Panc1 (cell line): ENCODE measurements around the gene CLEC17A. TPM values are rescaled to one million over a fixed set of nuclear protein-coding genes. Genes with fewer than 3 reads are reported as not detected.
"Not testable (repeated sequence)": the region's sequence is repeated elsewhere in the genome, so short reads cannot be mapped to it uniquely, and the experiment has no call there.

Experiments used
- ATAC-seq: fragments of 200-7000 bp; cut with Tn5 transposase; 2 replicates; pipeline ENCODE4 v1.9.1; 2020; ENCODE audit warnings: mild to moderate bottlenecking, moderate library complexity
- BruUV-seq: library from RNA; stranded (reverse); fragments of 400-500 nt; replicated peaks from 2 replicates; lab custom pipeline; 2021; lab: Mats Ljungman, UMichigan
- CTCF ChIA-PET: fragments of 300-600 bp; sonication (Branson Sonifier 250); formaldehyde crosslinking; loops from one replicate; lab custom pipeline; 2022; ENCODE audit warnings: antibody characterized with exemption; lab: Charles Lee
- POLR2A ChIA-PET: fragments of 300-600 bp; sonication (Branson Sonifier 250); formaldehyde crosslinking; loops from one replicate; lab custom pipeline; 2022; ENCODE audit warnings: antibody characterized with exemption; lab: Charles Lee
- DNase-seq: peaks from one replicate; pipeline ENCODE4 v3.0.0-alpha.2; 2010; ENCODE audit warnings: low read depth, low spot score
- H3K27ac ChIP-seq: 2 replicates; pipeline ENCODE4 v1.5.1; 2011; ENCODE audit warnings: mild to moderate bottlenecking, low read length, inconsistent platforms
- H3K27me3 ChIP-seq: fragments of 200-500 bp; sonication (Bioruptor generic); 2 replicates; pipeline ENCODE4 v1.6.0; 2014; ENCODE audit warnings: low read length, inconsistent platforms; ENCODE audit not compliant: control insufficient read depth, insufficient read depth
- H3K36me3 ChIP-seq: fragments of 200-500 bp; sonication (Bioruptor generic); 2 replicates; pipeline ENCODE4 v1.5.1; 2014; ENCODE audit warnings: inconsistent platforms, mild to moderate bottlenecking, low read length, moderate library complexity; ENCODE audit not compliant: control insufficient read depth, insufficient read depth
- H3K4me1 ChIP-seq: 2 replicates; pipeline ENCODE4 v1.5.1; 2011; ENCODE audit warnings: inconsistent platforms, mild to moderate bottlenecking, low read length, moderate library complexity; ENCODE audit not compliant: control insufficient read depth, insufficient read depth
- H3K4me3 ChIP-seq, 2 experiments: 2 replicates each; pipeline ENCODE4 v1.5.1; 2011 to 2012; ENCODE audit warnings: low read depth in 2 of 2, low read length in 2 of 2, mild to moderate bottlenecking in 2 of 2, inconsistent platforms in 1 of 2, moderate library complexity in 1 of 2
- H3K9me3 ChIP-seq: fragments of 200-500 bp; sonication (Bioruptor generic); 2 replicates; pipeline ENCODE4 v1.5.1; 2014; ENCODE audit warnings: low read depth, mild to moderate bottlenecking, inconsistent platforms, low read length, moderate library complexity; ENCODE audit not compliant: control insufficient read depth, insufficient read depth
- CTCF ChIP-seq: fragments of 450-650 bp; IDR thresholded peaks from 2 replicates; pipeline ENCODE4 v1.5.1; 2017; ENCODE audit warnings: mild to moderate bottlenecking
- POLR2AphosphoS5 ChIP-seq: IDR thresholded peaks from 2 replicates; pipeline ENCODE4 v1.6.1; 2012; ENCODE audit warnings: mild to moderate bottlenecking, low read depth, low read length, moderate library complexity
- REST ChIP-seq, 2 experiments: IDR thresholded peaks; 2 replicates each; pipeline ENCODE4 v1.6.1; 2011 to 2012; ENCODE audit warnings: low read depth in 2 of 2, control low read depth in 1 of 2, low read length in 1 of 2, mild to moderate bottlenecking in 1 of 2, moderate library complexity in 1 of 2; ENCODE audit not compliant: insufficient read depth in 1 of 2
- SIN3A ChIP-seq: IDR thresholded peaks from 2 replicates; pipeline ENCODE4 v1.6.1; 2012; ENCODE audit warnings: low read depth, mild to moderate bottlenecking, low read length, moderate library complexity, borderline replicate concordance; ENCODE audit not compliant: insufficient read depth
- TCF7L2 ChIP-seq: IDR thresholded peaks from 2 replicates; pipeline ENCODE4 v1.6.1; 2011; ENCODE audit warnings: mild to moderate bottlenecking, low read depth, low read length, inconsistent platforms
- in situ Hi-C: cut with HindIII; loops from 2 replicates; pipeline ENCODE4 v1.10.0; 2016; ENCODE audit warnings: low sequenced_read_pairs, low pct_unique_long_range_greater_than_20kb
- intact Hi-C: fragments of 100-400 bp; cut with micrococcal nuclease; formaldehyde crosslinking; loops from one replicate; pipeline ENCODE4 v1.10.0; 2022; ENCODE audit not compliant: unreplicated experiment
- total RNA-seq: library from RNA; stranded (reverse); gene quantifications from one replicate; pipeline ENCODE4 v1.2.1, GENCODE V29; 2021; ENCODE audit not compliant: unreplicated experiment

Gene CLEC17A
- total RNA-seq, 1 experiment from 2014 or later, result not detected

- CTCF ChIA-PET, result interaction anchor here (0.7 kb wide), 1 partner anchor 539 kb away, joined by 6 read pairs; no protein-coding TSS in a partner anchor
Measured at GRCh38 chr19:14613399-14614098, 30.7 kb downstream of the CLEC17A start.

GRCh38 chr19:14614099-14614412 lies 31.2 kb downstream of the CLEC17A start:
- ATAC-seq, result no peak

More at GRCh38 chr19:14613399-14614098, 30.7 kb downstream of the CLEC17A start:
- H3K27ac ChIP-seq, BruUV-seq, in situ Hi-C loops, DNase-seq, ATAC-seq, H3K4me3 ChIP-seq, H3K9me3 ChIP-seq, H3K36me3 ChIP-seq, H3K4me1 ChIP-seq, intact Hi-C loops, POLR2A ChIA-PET, H3K27me3 ChIP-seq: not testable (repeated sequence)

More at GRCh38 chr19:14614099-14614412, 31.2 kb downstream of the CLEC17A start:
- BruUV-seq, result no TSS peak
- Histone ChIP-seq H3K4me1 (no peaks in the 10 kb centered on the region), H3K36me3 (no peaks in the 10 kb centered on the region), H3K27me3 (no peaks in the 10 kb centered on the region), H3K27ac (no peak overlapping the region), H3K9me3 (peaks cover 3% of the 10 kb centered on the region; the same call in 1 of the 2 replicates), H3K4me3 (no peak overlapping the region)
- no peak for TF ChIP-seq TCF7L2
- no peak for TF ChIP-seq REST (IDR thresholded peaks at IDR 0.05; ENCODE audit: insufficient read depth in 1 of 2, low read depth in 2 of 2, low read length in 1 of 2)
- TF ChIP-seq SIN3A, result no peak
- no peak for TF ChIP-seq POLR2AphosphoS5
- no peak for TF ChIP-seq CTCF
- intact Hi-C loops (no loop called here), in situ Hi-C loops (no loop called here)
- CTCF ChIA-PET, result no interaction called here
- no peak for DNase-seq
- POLR2A ChIA-PET, result no interaction called here
